KMS-11 (cell line): ENCODE results near the gene ABHD17C.

Source experiments
- H2AFZ ChIP-seq: fragments of 200-600 bp; sonication (generic); 2 replicates; pipeline ENCODE4 v1.6.1; 2016; ENCODE audit warnings: antibody characterized with exemption, mixed run types, low read depth
- H3K27ac ChIP-seq: fragments of 200-600 bp; sonication (generic); 2 replicates; pipeline ENCODE4 v1.6.1; 2016; ENCODE audit warnings: mild to moderate bottlenecking, mixed run types
- H3K27me3 ChIP-seq: fragments of 200-600 bp; sonication (generic); 2 replicates; pipeline ENCODE4 v1.6.1; 2017; ENCODE audit warnings: mild to moderate bottlenecking, low read depth, mixed run types, moderate library complexity; ENCODE audit not compliant: insufficient read depth
- H3K36me3 ChIP-seq: fragments of 200-600 bp; sonication (generic); 2 replicates; pipeline ENCODE4 v1.6.1; 2017; ENCODE audit warnings: mild to moderate bottlenecking, mixed run types; ENCODE audit not compliant: insufficient read depth
- H3K4me1 ChIP-seq: fragments of 200-600 bp; sonication (generic); 2 replicates; pipeline ENCODE4 v1.6.1; 2016; ENCODE audit warnings: mild to moderate bottlenecking, low read depth, mixed run types; ENCODE audit not compliant: poor library complexity, severe bottlenecking
- H3K4me2 ChIP-seq: fragments of 200-600 bp; sonication (generic); 2 replicates; pipeline ENCODE4 v1.7.0; 2016; ENCODE audit warnings: mild to moderate bottlenecking, mixed run types
- H3K4me3 ChIP-seq: fragments of 200-600 bp; sonication (generic); IDR thresholded peaks from 2 replicates; pipeline ENCODE4 v1.6.1; 2017; ENCODE audit warnings: low read depth, low read length, mixed read lengths; ENCODE audit not compliant: insufficient read depth
- H3K79me2 ChIP-seq: fragments of 200-600 bp; sonication (generic); 2 replicates; pipeline ENCODE4 v1.6.1; 2016; ENCODE audit warnings: low read depth, mixed run types; ENCODE audit not compliant: insufficient read depth
- H3K9ac ChIP-seq: fragments of 200-600 bp; sonication (generic); 2 replicates; pipeline ENCODE4 v1.6.1; 2016; ENCODE audit warnings: mild to moderate bottlenecking, mixed run types
- H4K20me1 ChIP-seq: fragments of 200-600 bp; sonication (generic); 2 replicates; pipeline ENCODE4 v1.6.1; 2016; ENCODE audit warnings: mild to moderate bottlenecking, mixed run types; ENCODE audit not compliant: insufficient read depth
- TF ChIP-seq, protein P1 (sequence below): fragments of 200-600 bp; sonication (generic); conservative IDR thresholded peaks from 2 replicates; pipeline ENCODE4 v1.6.1; 2017; ENCODE audit warnings: low read depth, mild to moderate bottlenecking, antibody characterized with exemption, low read length, moderate library complexity, mixed read lengths

The ABHD17C gene

GRCh38 chr15:80730387-80730786, 35.3 kb downstream of the ABHD17C start:
- Histone ChIP-seq H3K4me3 (no peak overlapping the region), H3K27me3 (no peaks in the 10 kb centered on the region), H3K4me2 (no peak overlapping the region), H3K9ac (no peak overlapping the region), H3K36me3 (no peaks in the 10 kb centered on the region), H4K20me1 (no peaks in the 10 kb centered on the region), H3K27ac (no peak overlapping the region), H2AFZ (no peak overlapping the region), H3K4me1 (no peaks in the 10 kb centered on the region), H3K79me2 (peaks cover 4% of the 10 kb centered on the region; the same call in 1 of the 2 replicates)
- TF ChIP-seq, protein P1, sequence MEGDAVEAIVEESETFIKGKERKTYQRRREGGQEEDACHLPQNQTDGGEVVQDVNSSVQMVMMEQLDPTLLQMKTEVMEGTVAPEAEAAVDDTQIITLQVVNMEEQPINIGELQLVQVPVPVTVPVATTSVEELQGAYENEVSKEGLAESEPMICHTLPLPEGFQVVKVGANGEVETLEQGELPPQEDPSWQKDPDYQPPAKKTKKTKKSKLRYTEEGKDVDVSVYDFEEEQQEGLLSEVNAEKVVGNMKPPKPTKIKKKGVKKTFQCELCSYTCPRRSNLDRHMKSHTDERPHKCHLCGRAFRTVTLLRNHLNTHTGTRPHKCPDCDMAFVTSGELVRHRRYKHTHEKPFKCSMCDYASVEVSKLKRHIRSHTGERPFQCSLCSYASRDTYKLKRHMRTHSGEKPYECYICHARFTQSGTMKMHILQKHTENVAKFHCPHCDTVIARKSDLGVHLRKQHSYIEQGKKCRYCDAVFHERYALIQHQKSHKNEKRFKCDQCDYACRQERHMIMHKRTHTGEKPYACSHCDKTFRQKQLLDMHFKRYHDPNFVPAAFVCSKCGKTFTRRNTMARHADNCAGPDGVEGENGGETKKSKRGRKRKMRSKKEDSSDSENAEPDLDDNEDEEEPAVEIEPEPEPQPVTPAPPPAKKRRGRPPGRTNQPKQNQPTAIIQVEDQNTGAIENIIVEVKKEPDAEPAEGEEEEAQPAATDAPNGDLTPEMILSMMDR: no peak

GRCh38 chr15:80730926-80731325, 35.8 kb downstream of the ABHD17C start:
- H3K27me3 ChIP-seq: no peaks in the 10 kb centered on the region
- H3K4me1 ChIP-seq: no peaks in the 10 kb centered on the region
- no peaks in the 10 kb centered on the region for H4K20me1 ChIP-seq
- no peak overlapping the region for H3K27ac ChIP-seq
- H3K4me3 ChIP-seq: no peak overlapping the region
- H2AFZ ChIP-seq: no peak overlapping the region
- no peak overlapping the region for H3K4me2 ChIP-seq
- no peak overlapping the region for H3K9ac ChIP-seq
- TF ChIP-seq, protein P1: no peak
- no peaks in the 10 kb centered on the region for H3K36me3 ChIP-seq
- H3K79me2 ChIP-seq: peaks cover 4% of the 10 kb centered on the region; the same call in 1 of the 2 replicates

DNA sequence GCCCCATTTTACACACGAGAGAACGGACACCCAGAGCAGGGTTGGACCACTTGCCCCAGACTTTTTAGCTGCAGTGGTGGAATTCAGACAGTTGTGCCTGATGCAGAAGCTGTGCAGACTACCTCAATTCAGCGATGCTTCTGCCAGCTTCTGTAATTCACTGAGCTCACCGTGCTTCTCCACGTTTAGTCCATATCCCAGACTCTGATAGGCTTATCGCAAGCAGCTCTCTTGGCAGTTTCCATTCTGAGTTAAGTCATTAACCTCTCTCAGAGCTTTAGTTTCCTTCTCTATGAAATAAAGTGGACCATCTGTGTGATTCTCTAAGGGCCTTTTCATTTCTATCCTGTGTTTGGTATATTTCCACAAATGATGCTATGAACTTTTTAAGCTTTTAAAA, 37.1 kb downstream of the ABHD17C start:
- no peaks in the 10 kb centered on the region for H3K27me3 ChIP-seq
- no peak overlapping the region for H3K4me2 ChIP-seq
- no peak overlapping the region for H3K4me3 ChIP-seq
- H3K79me2 ChIP-seq: peaks cover 4% of the 10 kb centered on the region; the same call in 1 of the 2 replicates
- TF ChIP-seq, protein P1: no peak
- H3K4me1 ChIP-seq: no peaks in the 10 kb centered on the region
- no peak overlapping the region for H3K9ac ChIP-seq
- H2AFZ ChIP-seq: no peak overlapping the region
- no peaks in the 10 kb centered on the region for H3K36me3 ChIP-seq
- no peak overlapping the region for H3K27ac ChIP-seq
- no peaks in the 10 kb centered on the region for H4K20me1 ChIP-seq

- Histone ChIP-seq H3K79me2 (peaks cover 4% of the 10 kb centered on the region; the same call in 1 of the 2 replicates), H3K9ac (no peak overlapping the region), H3K4me1 (no peaks in the 10 kb centered on the region), H3K4me3 (no peak overlapping the region), H2AFZ (no peak overlapping the region), H3K27me3 (no peaks in the 10 kb centered on the region), H3K36me3 (no peaks in the 10 kb centered on the region), H3K4me2 (no peak overlapping the region), H4K20me1 (no peaks in the 10 kb centered on the region), H3K27ac (no peak overlapping the region)
- TF ChIP-seq, protein P1: no peak
Observed at GRCh38 chr15:80732818-80733217, 37.7 kb downstream of the ABHD17C start.

DNA sequence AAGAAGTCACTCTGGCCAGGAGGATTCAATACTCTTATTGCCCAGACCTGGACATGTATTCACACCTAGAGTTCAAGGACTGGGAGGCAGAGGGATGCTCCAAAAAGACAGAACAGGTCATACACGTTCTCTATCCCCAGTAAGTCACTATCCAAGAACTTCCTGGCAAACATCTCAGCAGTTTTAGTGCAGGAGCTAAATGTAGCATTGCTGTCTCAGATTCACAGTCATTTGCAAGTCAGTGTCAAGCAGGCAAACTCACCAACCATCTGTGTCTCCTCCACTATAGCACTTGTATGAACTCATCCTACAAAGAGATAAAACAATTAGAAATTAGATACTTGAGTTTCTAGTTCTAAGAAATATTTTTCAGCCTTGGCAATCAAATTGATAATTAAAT, 38.4 kb downstream of the ABHD17C start:
- Histone ChIP-seq H3K4me3 (no peak overlapping the region), H3K9ac (no peak overlapping the region), H3K36me3 (no peaks in the 10 kb centered on the region), H4K20me1 (no peaks in the 10 kb centered on the region), H3K27me3 (no peaks in the 10 kb centered on the region), H3K4me1 (no peaks in the 10 kb centered on the region), H3K79me2 (peaks cover 4% of the 10 kb centered on the region; the same call in 1 of the 2 replicates), H3K4me2 (no peak overlapping the region), H3K27ac (no peak overlapping the region), H2AFZ (no peak overlapping the region)
- TF ChIP-seq, protein P1: no peak
